ENCODE results near the gene ECEL1.

- TF ChIP-seq POLR2A (IDR thresholded peaks at IDR 0.05), result no peak
- TF ChIP-seq CTCF (IDR thresholded peaks at IDR 0.05), result no peak
Observed at GRCh38 chr2:232480201-232481190, 7.1 kb downstream of the ECEL1 start.

Data from stomach (tissue), 4 donors.